Measurements from ENCODE around the gene JAKMIP1.

Gene JAKMIP1

DNA sequence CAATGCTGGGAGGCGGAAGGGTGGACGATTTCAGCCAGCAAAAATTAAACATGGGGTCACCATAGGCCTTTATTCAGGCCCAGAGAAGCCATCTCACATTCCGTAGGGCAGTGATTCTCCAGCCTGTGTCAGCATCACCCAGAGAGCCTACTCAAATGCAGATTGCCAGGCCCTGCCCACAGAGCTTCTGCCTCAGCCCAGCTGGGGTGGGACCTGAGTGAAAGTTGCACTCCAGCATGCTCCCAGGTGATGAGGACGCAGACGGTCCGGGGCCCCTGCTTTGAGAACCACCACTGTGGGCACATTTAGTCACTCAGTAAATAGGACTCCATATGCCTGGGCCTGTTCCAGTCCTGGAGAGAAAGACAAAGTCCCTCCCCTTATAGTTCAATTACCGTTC lies 169.7 kb downstream of the JAKMIP1 start:
- no peak for DNase-seq

DNA sequence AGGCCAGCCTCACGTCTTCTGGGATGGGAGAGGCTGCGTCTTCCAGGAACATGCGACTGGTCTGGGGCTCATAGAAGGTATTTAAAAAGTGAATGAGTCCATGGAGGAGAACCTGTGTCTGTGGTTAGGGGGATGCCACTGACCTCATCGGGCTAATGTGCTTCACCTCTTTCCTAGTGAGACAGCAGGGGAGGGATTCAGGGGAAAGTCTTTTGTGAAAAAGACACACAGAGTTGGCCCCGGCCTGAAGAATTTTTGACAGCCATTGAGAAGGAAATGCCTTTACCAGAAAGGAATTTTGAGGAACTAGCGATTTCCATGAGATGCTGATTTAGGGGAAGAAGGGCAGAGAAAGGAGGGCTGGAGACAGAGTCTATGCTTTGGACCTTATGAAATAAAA lies 171.1 kb downstream of the JAKMIP1 start:
- no peak for DNase-seq

DNA sequence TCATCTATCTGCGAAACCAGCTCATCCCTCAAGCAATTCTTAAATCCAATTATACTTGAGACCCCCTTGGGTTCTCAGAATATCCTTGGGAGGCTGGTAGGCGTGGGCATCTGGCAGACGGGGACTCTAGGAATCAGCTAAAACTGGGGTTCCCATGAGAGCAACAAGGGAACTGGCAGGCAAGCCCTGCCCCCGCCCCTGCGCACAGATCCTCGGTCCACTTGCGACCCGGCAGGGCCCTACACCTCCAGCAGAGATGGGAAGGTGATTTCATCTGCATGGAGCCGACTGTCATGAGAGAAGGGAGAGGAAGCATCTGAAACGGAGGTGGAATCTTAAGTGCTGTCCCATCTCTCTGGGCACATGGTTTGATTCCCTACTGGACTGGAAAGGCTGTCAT lies 172.2 kb downstream of the JAKMIP1 start:
- DNase-seq = no peak

DNA sequence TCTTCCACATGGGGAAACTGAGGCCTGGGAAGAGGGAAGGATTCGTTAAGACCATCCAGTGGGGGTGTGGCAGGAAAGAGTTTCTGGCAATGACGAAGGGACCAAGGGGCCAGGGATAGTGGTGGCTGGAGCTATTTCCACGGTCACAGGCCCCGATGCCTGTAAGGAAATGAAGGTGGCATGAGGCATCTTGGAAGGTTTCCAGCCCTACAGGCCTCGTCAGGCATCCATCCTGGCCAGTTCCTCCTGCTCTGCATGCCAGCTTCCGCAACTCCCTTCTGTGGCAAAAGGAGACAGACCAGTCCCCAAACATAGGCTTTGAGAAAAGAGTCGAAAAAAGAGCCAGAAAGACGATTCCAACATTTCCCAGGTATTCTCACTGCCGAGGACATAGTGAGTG lies 173.0 kb downstream of the JAKMIP1 start:
- no peak for DNase-seq

DNA sequence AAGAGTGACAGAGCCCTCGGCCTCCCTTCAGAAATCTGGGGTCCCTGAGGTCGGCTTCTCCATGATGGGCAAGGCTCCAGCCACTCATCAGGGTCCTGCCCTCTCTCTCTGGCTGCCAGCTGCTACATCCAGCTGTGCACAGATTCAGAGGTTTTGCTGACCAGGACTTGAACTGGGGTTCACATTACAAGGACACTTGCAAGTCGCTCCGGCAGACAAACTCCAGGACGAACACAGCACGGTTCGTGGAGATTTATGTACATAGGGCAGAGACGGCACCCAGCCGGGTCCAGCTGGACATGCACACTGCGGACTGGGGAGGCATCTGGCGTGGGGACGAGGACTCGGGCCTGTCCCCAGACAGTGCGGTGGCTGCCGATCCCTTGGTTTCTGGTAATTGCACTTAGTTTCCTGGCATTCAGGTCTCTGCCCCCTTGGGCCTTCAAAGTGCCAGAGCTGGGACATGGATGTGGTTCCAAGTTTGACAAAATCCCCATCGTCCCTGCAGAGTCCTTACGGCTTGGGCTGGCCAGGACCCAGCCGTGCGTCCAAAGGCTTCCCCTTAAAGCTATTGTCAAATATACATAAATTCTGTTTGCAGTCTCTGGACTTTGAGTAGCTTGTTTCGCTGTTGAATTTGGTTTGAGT lies 175.9 kb downstream of the JAKMIP1 start:
- DNase-seq = no peak

DNA sequence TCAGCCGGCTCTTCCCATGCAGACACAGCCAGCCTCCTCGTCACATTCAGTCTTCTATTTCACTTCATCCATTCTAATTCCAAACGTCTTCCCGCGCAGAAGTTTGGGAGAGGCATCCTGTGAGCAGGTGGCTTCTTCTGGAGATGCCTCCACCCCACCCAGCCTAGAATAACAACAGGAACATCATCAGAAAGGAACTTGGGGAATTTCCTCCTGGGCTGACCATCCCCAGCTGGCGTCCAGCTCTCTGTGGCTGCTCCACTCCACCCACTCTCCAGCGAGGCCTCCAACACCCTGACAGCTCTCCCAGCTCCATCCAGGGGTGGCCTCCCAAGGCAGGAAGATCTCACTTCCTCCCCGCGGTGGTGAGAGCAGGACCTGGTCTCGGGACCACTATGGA lies 176.6 kb downstream of the JAKMIP1 start:
- DNase-seq = no peak

DNA sequence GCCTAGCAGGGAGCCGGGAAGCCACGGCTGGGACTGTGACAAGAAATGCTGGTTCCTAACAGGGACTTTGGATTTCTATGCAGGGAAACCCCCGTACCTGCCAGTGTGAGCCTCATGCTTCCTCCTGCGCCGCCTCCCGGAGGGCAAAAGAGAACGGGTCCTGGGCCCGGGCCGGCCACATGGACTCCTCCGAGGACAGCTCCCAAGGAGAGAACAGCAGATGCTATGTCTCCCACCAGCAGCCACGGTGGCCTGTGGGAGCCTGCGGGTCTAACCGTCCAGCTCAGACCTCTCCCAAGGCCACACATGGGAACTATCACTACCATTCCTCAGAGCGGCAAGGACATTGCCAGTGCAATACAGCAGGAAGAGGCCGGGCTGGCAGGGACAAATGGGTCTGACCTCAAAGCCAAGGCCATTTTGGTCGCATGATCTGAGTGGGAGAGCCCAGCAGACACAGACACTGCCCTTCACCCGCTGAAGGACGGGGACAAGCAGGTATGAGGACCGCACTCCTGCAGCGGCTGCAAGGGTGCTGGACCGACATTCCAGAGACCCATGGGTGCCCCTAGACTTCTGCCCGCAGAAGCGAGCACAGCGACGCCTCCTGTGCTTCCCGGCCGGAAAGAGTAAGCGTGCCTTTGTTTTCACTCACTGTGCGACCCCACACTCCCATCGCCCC lies 177.6 kb downstream of the JAKMIP1 start:
- no peak for DNase-seq

DNA sequence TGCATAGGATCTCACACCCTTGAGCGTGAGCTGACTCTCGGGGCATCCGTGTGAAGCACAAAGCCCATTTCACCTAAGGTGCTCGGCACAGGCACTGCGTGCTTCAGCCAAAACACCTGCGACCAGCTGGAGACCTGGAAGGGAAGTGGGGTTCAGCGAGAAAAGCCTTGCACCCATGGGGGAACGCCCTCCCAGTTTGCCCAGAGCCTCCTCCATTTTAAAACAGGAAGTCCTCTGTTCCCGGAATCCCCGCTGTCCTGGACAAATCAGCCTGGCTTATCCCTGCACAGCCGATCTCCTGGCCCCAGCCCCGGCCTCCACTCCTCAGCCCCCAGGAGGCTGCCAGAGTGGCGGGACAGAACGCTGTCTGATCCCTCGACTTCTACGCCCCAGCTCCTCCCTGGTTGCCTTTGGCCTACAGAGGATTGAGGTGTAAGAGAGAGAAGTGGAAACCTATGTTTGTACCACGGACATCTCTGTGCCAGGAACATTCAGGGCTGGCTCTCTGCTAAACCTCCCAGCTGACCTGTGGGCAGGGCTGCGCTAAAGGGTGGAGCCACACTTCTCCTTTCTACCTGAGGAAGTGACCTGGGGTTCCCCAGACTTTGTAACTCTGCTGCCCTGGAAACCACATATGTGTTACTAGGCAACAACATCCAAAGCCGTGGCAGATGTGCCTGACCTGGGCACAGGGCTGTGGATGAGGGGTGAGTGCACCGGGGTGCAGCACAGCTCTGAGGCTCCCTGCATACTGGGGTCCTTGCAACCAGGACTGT lies 178.3 kb downstream of the JAKMIP1 start:
- DNase-seq = no peak

DNA sequence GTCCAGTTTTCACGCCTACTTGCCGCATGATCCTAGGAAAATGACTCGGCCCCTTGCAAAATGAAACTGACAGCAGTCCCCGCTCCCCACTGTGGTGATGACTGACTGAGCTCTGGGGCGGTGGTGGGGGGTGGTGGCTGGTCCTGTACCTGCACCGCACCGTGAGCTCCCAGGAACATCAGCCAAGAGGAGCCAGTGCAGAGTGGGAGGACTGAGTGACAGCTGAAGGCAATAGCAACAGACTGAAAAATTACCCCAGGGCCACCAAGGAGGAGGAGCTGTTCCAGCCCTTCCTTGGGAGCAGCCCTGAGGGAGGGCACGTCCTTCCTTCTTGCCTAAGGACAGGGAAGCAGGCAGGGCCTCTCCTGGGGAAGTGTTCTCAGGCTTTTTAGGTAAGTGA lies 179.7 kb downstream of the JAKMIP1 start:
- DNase-seq = no peak

DNA sequence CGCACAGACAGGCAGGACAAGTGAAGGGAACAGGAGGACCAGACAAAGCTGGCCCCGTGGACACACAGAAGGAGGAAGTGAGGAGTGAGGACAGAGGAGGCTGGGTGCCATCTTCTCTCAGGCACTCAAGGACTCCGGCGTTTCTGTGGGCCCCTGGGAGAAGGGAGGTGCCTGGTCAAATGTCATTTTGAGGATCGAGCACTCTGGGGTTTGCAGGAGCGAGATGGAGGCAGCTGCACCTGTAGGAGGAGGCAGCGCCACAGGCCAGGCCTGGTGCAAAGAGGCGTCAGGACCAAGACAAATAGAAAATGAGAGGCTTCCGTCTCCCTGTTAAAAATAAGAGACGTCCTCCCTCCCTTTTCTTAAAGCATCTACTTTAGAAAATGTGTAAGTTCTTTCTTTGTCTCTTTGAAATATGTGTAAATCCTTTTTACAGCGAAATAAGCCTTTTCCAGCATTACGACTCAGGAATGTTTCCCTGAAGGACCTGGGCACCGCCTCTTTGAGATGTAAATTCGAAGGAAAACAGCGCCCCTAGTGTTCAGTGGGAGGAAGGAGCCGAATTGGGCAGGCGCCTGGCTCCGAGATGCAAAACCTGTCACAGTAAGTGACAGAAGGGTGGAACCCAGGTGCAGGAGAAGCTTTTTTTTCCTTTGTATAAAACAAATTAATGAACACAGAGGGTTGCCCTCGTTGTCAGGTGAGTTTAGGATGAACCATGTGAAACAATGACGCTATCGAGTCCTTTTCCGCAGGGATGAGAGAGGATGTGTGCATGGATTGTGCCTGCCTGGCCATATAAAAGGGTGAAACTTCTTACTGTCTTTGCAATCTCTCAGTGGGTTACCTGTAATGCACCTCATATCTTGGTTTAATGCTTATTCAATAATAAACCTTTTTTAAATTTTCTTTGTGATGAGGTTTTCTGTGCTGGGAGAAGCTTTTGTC lies 180.8 kb downstream of the JAKMIP1 start:
- peak; percentile 26 to 28 for DNase-seq

DNA sequence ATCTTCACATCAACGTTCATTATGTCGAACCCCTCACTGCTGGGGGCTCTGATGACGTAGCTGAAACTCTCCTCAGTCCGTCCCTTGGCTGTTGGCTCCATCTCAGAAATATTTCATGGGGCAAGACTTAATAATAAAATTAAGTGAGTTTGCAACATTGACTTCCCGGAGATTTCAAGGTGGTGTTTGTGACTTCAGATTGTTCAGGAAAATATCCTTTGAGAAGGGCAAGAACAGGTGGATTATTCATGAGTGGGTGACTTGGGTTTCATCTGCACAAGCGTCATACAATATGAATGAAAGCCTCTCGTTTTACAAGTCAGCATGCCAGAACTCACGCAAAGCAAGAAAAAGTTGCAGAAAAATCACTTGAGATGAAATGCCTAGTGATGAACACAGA lies 182.0 kb downstream of the JAKMIP1 start, which contains the start of gene C4orf50:
TSS of gene C4orf50 (minus strand) at position 101 of the 400 bp plus-strand sequence.
- DNase-seq = no peak

DNA sequence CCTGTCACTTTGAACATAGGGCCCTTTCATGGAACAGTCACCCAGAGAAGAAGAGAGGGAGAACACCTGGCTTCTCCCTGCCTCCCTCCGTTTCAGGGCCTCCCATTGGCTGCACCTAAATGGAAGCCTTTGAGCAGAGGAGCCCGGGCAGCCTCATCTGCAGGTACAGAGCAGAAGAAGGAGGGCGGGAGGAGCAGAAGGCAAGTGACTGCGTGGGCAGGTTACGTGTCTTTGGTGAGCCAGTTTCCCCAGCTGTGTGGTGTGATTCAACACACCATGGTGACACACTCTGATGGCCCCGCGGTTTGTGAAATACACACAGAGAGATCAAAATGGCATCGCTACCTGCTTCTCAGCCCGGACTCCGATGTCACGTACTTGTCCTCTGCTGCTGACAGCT lies 182.5 kb downstream of the JAKMIP1 start:
- DNase-seq = no peak

DNA sequence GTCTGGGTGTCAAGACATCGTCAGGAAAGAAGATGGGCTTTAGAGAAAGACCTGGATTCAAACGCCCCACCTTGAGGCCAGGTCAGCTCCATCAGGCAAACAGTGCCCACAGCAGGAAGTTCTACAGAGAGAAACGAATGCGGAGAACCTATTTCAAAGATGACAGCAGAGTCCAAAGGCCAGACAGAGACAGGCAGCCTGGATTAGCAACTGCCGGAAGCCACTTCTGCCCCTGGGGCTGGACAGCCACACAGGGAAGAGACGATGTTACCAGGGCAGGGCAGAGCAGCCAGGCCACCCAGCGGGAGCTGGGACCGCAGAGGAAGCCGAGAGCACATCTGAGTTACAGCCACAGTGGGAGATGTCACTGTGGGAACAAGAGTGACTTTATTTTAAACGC lies 183.3 kb downstream of the JAKMIP1 start:
- DNase-seq = no peak

DNA sequence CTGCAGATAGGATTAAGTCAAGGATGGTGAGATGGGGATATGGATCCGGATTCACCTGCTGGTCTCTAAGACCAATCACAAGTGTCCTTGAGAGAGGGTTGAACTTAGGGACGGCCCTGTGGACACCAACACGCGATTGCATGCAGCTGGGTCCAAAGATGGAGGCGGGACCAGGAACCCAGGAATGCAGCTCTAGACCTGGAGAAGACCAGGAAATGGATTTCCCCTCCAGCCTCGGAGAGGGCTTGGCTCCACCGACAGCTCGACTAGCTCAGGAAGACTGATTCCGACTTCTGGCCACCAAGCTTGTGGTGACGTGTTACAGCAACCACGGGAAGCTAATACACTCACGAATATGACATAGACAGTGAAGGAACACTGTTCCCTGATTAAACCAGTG lies 186.8 kb downstream of the JAKMIP1 start:
- DNase-seq = no peak

DNA sequence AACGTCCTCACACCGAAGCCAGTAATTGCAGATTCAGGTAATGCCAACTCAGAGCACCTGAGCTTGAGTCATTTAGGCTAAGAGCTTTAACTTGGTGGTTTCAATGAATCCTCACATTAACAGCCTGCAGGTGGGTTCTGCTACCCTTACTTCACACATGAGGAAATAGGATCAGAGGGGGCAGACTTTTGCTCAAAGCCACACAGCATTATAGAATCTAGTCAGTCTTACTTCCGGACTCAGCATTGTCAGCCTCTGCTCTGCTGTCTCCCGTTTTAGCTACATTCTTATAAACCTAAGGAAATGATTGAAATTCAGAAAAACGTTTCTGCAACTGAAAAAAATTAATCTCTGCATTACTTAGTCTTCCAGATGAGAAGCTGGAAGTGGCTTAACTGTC lies 188.1 kb downstream of the JAKMIP1 start:
- no peak for DNase-seq

DNA sequence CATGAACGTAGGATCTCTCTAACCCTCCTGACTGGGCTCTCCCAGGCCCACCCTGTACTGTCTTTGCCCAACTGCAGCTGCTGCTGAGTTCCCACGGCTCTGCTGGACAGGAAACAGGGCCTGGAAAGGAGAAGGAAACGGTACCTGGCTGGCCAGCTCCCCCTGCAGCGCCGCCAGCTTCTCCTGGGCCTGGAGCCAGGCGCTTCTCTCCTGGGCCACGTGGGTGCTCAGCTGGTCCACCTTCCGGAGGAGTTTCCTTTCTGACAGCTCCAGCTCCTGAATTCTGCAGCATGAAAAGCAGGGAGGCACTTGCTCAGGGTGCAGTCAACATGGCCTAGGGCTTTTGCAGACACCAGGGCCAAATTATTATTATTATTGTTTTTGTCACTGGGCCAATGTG lies 188.7 kb downstream of the JAKMIP1 start:
- no peak for DNase-seq

DNA sequence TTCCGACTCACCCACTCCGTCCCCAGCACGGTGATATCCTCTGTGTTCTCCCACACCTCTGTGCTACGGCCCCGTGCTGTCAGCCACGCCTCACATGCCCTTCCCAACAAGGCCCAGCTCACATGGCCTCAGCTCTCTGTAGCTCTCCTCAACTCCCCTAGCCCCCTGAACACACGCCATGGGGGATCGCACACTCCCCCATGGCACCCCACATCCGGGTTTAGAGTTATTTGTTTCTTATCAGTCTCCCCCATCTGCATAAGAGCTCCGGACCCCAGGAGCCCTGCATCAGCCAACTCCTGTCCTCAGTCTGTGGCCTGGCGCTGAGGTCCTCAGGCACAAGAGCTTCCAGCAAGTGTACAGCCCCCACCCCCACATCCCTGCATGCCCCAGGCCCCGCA lies 189.1 kb downstream of the JAKMIP1 start:
- no peak for DNase-seq

DNA sequence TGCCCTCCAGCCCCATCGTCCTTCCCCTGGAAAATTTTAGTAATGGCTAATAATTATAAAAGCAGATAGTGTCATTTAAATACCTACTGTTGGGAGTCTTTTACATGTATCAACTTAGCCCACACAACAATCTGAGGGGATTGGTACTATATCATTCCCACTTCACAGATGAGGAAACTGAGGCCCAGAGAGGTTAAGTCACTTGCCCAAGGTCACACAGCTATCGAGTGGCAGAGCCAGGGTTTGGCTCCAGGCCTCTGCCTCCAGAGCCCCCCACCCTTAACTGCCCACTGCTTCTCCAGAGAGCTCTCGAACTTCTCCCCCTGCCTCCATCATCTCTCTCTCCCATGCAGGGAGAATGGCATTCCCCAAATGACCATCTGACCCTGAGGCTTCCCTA lies 189.6 kb downstream of the JAKMIP1 start:
- DNase-seq = no peak

DNA sequence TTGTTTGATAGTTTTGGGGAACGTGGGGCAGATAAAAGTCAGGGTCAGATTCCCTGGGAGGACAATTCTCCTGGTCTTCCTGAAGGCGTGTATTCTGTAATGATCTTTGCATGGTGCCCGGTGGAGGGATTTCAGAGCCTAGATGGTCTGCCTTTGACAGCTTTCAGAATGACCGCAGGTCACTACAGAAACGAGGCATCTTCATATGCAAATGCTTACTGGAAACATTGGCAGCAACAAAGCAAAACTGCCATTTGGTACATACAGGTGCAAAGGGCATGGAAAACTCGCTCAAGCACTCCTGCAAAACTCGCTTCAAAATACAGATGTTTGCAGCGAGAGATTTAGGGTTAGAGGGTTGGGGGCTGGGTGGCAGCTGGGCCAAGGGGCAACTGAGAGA lies 190.9 kb downstream of the JAKMIP1 start:
- no peak for DNase-seq

DNA sequence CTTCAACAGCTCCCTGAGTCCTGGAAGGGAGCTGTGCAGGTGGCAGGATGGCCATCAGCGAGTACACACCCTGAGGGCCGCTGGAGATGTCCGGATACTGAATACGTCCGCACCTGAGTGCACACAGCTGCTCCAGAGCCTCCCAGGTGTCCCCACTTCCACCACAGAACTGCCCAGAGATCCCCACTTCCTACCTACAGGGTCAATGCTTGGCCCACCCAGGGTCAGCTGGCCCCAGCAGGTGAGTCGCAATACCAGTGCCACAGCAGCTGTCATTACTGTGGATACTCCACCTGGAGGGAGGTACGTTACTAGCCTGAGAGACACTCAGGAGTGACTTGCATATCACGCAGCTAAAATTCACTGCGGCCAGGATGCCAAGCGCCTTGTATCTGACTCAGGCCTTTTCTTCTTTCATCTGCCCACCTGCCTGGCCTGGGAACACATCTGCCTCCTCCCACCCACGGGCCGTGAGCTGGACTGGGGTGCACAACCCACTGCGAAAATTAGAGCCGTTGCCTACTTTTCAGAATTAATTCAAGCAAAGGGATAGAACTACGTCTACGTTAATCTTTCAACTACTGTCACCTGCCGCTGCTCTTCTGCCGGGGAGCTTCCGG lies 191.5 kb downstream of the JAKMIP1 start:
- DNase-seq = no peak

DNA sequence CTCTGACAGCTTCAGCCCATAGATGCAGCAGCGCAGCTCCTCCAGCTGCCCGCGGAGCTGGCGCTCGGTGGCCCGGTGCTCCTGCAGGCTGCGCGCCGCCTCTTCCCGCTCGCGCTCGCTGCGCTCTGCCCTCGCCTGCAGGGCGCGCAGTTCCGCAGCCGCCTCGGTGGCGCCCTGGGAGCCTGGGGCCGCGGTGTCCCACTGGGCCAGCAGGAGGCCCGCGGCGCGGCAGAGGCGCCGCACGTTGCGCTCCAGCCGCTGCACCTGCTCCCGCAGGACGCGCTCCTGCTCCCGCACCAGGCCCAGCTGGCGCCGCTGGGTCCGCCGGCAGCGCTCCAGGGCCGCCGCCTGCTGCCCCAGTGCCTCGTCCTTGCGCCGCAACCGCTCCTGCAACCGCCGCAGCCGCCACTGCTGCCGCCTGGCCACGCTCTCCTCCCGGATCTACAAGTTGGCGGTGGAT lies 192.2 kb downstream of the JAKMIP1 start:
- DNase-seq = no peak

DNA sequence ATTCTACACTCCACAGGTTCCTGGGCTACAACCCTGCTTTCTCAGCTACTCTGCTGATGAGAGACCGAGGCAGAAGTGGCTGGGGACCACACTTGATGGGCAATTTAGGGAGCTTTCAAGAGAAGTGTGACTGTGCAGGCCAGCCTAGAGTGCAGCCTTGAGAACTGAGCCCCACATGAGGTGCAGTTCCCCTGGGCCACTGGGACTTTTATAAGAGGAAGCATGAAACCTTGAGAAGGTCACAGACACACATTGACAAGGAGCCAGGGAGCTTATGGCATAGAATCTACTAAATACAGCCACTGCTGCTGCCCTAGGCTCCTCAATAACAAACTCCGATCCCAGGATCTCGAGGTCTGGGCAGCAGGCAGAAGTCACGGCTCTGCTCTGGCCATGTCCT lies 195.2 kb downstream of the JAKMIP1 start:
- no peak for DNase-seq
